Measurements from ENCODE around the gene NTRK3.

GRCh38 chr15:87959080-87959479, 297.5 kb downstream of the NTRK3 start:
- TF ChIP-seq CTCF (optimal IDR thresholded peaks at IDR 0.05 in 1 of 3, IDR thresholded peaks at IDR 0.05 in 1 of 3, conservative IDR thresholded peaks at IDR 0.05 in 1 of 3; ENCODE audit: extremely low read depth in 1 of 3, insufficient read depth in 2 of 3, low read length in 3 of 3) (no peak), EZH2 (IDR thresholded peaks at IDR 0.05; ENCODE audit: low read length) (no peak)
